ENCODE data around the gene TPST1.

GRCh38 chr7:66162622-66163021 lies 42.5 kb upstream of the TPST1 start:
- TF ChIP-seq CTCF (IDR thresholded peaks at IDR 0.05) (no peak), POLR2A (IDR thresholded peaks at IDR 0.05) (no peak)
